Measurements from ENCODE around the gene CABP2. TPM values are rescaled to one million over a fixed set of nuclear protein-coding genes. Genes with fewer than 3 reads are reported as not detected.

Gene CABP2
- total RNA-seq, 1 experiment from 2014 or later, result not detected

DNA sequence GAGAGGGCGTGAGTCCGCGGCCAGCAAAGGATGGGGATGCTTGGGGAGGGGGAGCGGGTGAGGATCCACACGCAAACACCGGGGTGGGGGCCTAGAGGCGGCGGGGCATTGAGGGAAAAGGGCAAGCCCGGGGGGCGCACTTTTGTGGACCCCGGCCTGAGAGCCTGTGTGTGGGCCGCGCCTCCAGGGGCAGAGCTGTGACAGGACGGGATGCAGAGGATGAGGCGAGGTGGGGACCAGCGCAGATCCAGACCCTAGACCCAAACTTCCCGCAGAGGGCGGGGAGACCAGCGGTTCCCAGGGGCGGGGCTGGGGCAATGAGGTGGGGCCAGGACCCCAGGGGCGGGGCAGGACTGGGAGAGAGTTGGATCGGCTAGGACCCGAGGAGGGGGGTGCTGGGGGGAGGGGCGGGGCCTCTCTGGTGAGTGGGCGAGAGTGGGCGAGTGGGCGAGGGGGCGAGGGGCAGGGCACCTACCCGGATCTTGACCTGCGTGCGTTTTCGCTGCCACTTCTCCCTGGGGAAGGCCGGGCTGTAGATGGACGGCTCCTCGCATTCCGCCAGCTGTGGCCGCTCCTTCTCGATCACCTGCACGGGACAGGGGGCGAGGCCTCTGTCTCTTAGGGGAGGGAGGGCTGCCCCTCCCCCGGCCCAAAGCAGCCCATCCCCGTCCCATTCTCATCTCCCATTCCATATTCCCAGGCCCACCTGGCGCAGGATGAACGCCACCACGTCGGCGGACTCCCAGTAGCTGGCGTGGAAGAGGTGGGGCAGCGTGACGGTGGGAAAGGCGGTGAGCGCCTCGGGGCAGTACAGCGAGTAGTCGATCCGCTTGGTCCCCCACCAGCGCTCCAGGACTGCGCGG is 28.6 kb downstream of the CABP2 start:
- H4K5ac ChIP-seq (ENCODE audit: insufficient read length, low read depth, low read length), result no peak overlapping the region
- WGBS (ENCODE audit: extremely low coverage, insufficient read length, low lambda C conversion rate), result no CpG with 5 or more reads among the region's 59 CpGs
- no peak for DNase-seq

More for the DNA sequence above, 28.6 kb downstream of the CABP2 start:
- H3K4me1 Mint-ChIP-seq, result no peaks in the 10 kb centered on the region
- no peak overlapping the region for H3K9ac ChIP-seq (ENCODE audit: extremely low read depth, insufficient read length, low read length)
- no peak overlapping the region for H2BK15ac ChIP-seq (ENCODE audit: low read depth, low read length)
- H3K4me2 ChIP-seq (ENCODE audit: insufficient read depth, insufficient read length, low read length), result no peak overlapping the region
- no peaks in the 10 kb centered on the region for H3K27me3 ChIP-seq (ENCODE audit: insufficient read depth, low read length)
- no peak overlapping the region for H3K27ac ChIP-seq (ENCODE audit: insufficient read length, low read depth, low read length)
- H2BK120ac ChIP-seq (ENCODE audit: low read depth, low read length, poor library complexity, severe bottlenecking), result no peak overlapping the region
- no peak overlapping the region for H3K18ac ChIP-seq (ENCODE audit: insufficient read length, low read depth, low read length)
- no peak overlapping the region for H4K91ac ChIP-seq (ENCODE audit: insufficient read length, low read depth, low read length)
- no peak overlapping the region for H2BK5ac ChIP-seq (ENCODE audit: insufficient read length, low read length)
- H4K8ac ChIP-seq (replicated peaks; ENCODE audit: insufficient read length, low read depth, low read length), result no peak overlapping the region
- TF ChIP-seq, protein P1, sequence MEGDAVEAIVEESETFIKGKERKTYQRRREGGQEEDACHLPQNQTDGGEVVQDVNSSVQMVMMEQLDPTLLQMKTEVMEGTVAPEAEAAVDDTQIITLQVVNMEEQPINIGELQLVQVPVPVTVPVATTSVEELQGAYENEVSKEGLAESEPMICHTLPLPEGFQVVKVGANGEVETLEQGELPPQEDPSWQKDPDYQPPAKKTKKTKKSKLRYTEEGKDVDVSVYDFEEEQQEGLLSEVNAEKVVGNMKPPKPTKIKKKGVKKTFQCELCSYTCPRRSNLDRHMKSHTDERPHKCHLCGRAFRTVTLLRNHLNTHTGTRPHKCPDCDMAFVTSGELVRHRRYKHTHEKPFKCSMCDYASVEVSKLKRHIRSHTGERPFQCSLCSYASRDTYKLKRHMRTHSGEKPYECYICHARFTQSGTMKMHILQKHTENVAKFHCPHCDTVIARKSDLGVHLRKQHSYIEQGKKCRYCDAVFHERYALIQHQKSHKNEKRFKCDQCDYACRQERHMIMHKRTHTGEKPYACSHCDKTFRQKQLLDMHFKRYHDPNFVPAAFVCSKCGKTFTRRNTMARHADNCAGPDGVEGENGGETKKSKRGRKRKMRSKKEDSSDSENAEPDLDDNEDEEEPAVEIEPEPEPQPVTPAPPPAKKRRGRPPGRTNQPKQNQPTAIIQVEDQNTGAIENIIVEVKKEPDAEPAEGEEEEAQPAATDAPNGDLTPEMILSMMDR (conservative IDR thresholded peaks at IDR 0.05), result no peak
- no peak overlapping the region for H3K56ac ChIP-seq (ENCODE audit: insufficient read length, low read depth, low read length)
- no peak overlapping the region for H3K14ac ChIP-seq (ENCODE audit: insufficient read depth, low read length)
- no peaks in the 10 kb centered on the region for H3K23me2 ChIP-seq (ENCODE audit: insufficient read length, low read depth, low read length, poor library complexity, severe bottlenecking)
- no peaks in the 10 kb centered on the region for H3K9me3 Mint-ChIP-seq
- no peak overlapping the region for H2BK12ac ChIP-seq (ENCODE audit: insufficient read length, low read depth, low read length)
- H3K4me3 Mint-ChIP-seq, result no peak overlapping the region
- H3K9me3 ChIP-seq (ENCODE audit: control insufficient read depth, low read depth, low read length), result no peaks in the 10 kb centered on the region
- H4K20me1 ChIP-seq (ENCODE audit: control insufficient read depth, insufficient read depth, insufficient read length), result no peaks in the 10 kb centered on the region
- no peak overlapping the region for H3K4ac ChIP-seq (ENCODE audit: low read depth, low read length)
- no peak overlapping the region; a peak in 1 of 7 replicates for H3K27ac Mint-ChIP-seq
- H2AFZ ChIP-seq (ENCODE audit: low read length), result no peak overlapping the region
- H3K27me3 Mint-ChIP-seq (ENCODE audit: low read depth), result no peaks in the 10 kb centered on the region
- H2BK20ac ChIP-seq (ENCODE audit: low read depth, low read length, poor library complexity, severe bottlenecking), result no peak overlapping the region
- no peak overlapping the region for H3T11ph ChIP-seq (ENCODE audit: low read length)
- H3K79me1 ChIP-seq (ENCODE audit: insufficient read depth, low read depth, low read length, poor library complexity, severe bottlenecking), result no peaks in the 10 kb centered on the region
- H2AK5ac ChIP-seq (ENCODE audit: insufficient read length, low read length), result no peak overlapping the region
- H3K36me3 Mint-ChIP-seq (ENCODE audit: insufficient read depth in 1 of 3, low read depth in 3 of 3), result peaks cover 2 to 32% (median 10%) of the 10 kb centered on the region in 3 experiments; a peak in 6 of 7 replicates
- no peaks in the 10 kb centered on the region for H3K4me1 ChIP-seq (ENCODE audit: insufficient read depth, low read length)
- H3K23ac ChIP-seq (ENCODE audit: insufficient read length, low read depth, low read length), result no peak overlapping the region
- no peaks in the 10 kb centered on the region for H3K79me2 ChIP-seq (ENCODE audit: insufficient read depth, low read length)
